Aorta (tissue), 5 donors: ENCODE data around the gene TUBB6. TPM values are rescaled to one million over a fixed set of nuclear protein-coding genes. Genes with fewer than 3 reads are reported as not detected.

Source experiments
- ATAC-seq: fragments of 200-7000 bp; cut with Tn5 transposase; one replicate; pipeline ENCODE4 v1.9.1; 2022; ENCODE audit warnings: moderate library complexity; ENCODE audit not compliant: low FRiP score
- DNase-seq, 2 donors: peaks; one replicate each; pipeline ENCODE4 v3.0.0-alpha.2; 2020
- H3K27ac ChIP-seq, 2 donors: one replicate each; pipeline ENCODE4 v1.5.1; 2013; ENCODE audit warnings: low read length in 2 of 2, mild to moderate bottlenecking in 2 of 2, moderate library complexity in 2 of 2, control low read depth in 1 of 2, inconsistent platforms in 1 of 2, low read depth in 1 of 2
- H3K27me3 ChIP-seq, 2 donors: one replicate each; pipeline ENCODE4 v1.6.1; 2013; ENCODE audit warnings: control low read depth in 1 of 2, low read length in 1 of 2, mild to moderate bottlenecking in 1 of 2, moderate library complexity in 1 of 2; ENCODE audit not compliant: insufficient read depth in 2 of 2, control insufficient read depth in 1 of 2
- H3K36me3 ChIP-seq, 2 donors: one replicate each; pipeline ENCODE4 v1.6.1; 2013; ENCODE audit warnings: control low read depth in 1 of 2, low read length in 1 of 2, mild to moderate bottlenecking in 1 of 2; ENCODE audit not compliant: insufficient read depth in 2 of 2, control insufficient read depth in 1 of 2
- H3K4me1 ChIP-seq, 2 donors: one replicate each; pipeline ENCODE4 v1.6.1; 2013; ENCODE audit warnings: low read length in 2 of 2, control low read depth in 1 of 2, mild to moderate bottlenecking in 1 of 2, moderate library complexity in 1 of 2; ENCODE audit not compliant: insufficient read depth in 2 of 2, control insufficient read depth in 1 of 2
- H3K4me3 ChIP-seq, 2 donors: one replicate each; pipeline ENCODE4 v1.5.1; 2013; ENCODE audit warnings: low read length in 2 of 2, control low read depth in 1 of 2, mild to moderate bottlenecking in 1 of 2
- H3K9me3 ChIP-seq: one replicate; pipeline ENCODE4 v1.6.1; 2013; ENCODE audit warnings: mild to moderate bottlenecking, low read length; ENCODE audit not compliant: control insufficient read depth
- WGBS, 2 donors: extraction: QIAGEN DNeasy Blood & Tissue Kit; methylation state at CpG; one replicate each; pipeline ENCODE4 v1.1.7; 2013; 5-methylcytosine and 5-hydroxymethylcytosine counted together
- intact Hi-C, 2 donors: fragments of 100-400 bp; cut with DNase I; formaldehyde crosslinking; loops; one replicate each; pipeline versions ENCODE4 v1.14.2 to v1.15.0; 2022
- polyA plus RNA-seq, 2 donors: library from polyadenylated mRNA; stranded (reverse); fragments of 200-250 nt; gene quantifications; one replicate each; pipeline ENCODE4 v1.2.3, GENCODE V29; 2013
- total RNA-seq, 2 donors: library from RNA; stranded (reverse); fragmentation: NEBNext Ultra II Directional; extraction: Animal tissue kit (Norgen Biotek cat#: 25700); gene quantifications; one replicate each; pipeline ENCODE4 v1.2.1, GENCODE V29; 2021
- donor health status: healthy with polysubstance abuse.
- donor health status: Bipolar disorder and iron deficiency.
- donor health status: DM: no; HTN: no; CAD: no.
- donor health status: DM: no; HTN: no; CAD: no.
- donor health status: DM: yes; HTN: yes; CAD: no.

Gene TUBB6
- total and polyA plus RNA-seq, 4 donors, result 137 to 257 (median 171) TPM

GRCh38 chr18:12308386-12309100 is 502 bp downstream of the TUBB6 start:
- H3K4me3 ChIP-seq, result peak overlapping the region; percentile 78 to 91
- H3K27me3 ChIP-seq, result no peaks in the 10 kb centered on the region
- no peaks in the 10 kb centered on the region for H3K9me3 ChIP-seq
- H3K4me1 ChIP-seq, result peaks cover 0 to 8% of the 10 kb centered on the region in 2 donors
- ATAC-seq, result peak; percentile 91
- intact Hi-C loops, result loop anchor here (1.0 to 5.0 kb wide), 4 partner anchors 29 to 71 kb away; partner anchors contain the start of gene AFG3L2 (in 1 of the 2)
- no peaks in the 10 kb centered on the region for H3K36me3 ChIP-seq
- peak overlapping the region; percentile 95 to 100 for H3K27ac ChIP-seq
- WGBS, 2 donors, result 0% methylated on average over 64 to 81 of the region's 81 CpGs
- DNase-seq, result peak; percentile 93 to 96

- no peak for ATAC-seq
- no peaks in the 10 kb centered on the region for H3K36me3 ChIP-seq
- no peaks in the 10 kb centered on the region for H3K9me3 ChIP-seq
- no peaks in the 10 kb centered on the region for H3K27me3 ChIP-seq
- H3K4me3 ChIP-seq, result peak overlapping the region in 1 of 2 donors; percentile 91
- peak overlapping the region in 1 of 2 donors; percentile 42 for H3K27ac ChIP-seq
- 23 to 33% methylated on average over 7 of the region's 7 CpGs for WGBS, 2 donors
- intact Hi-C loops, result loop anchor here (5.0 kb wide), 3 partner anchors 37 to 72 kb away; partner anchors contain the start of gene AFG3L2 (in 1 of the 2)
- DNase-seq, result no peak
- H3K4me1 ChIP-seq, result peaks cover 0 to 13% of the 10 kb centered on the region in 2 donors
Measured at GRCh38 chr18:12309683-12310198, 1.7 kb downstream of the TUBB6 start.

GRCh38 chr18:12310762-12311161 is 2.7 kb downstream of the TUBB6 start:
- no peaks in the 10 kb centered on the region for H3K9me3 ChIP-seq
- ATAC-seq (no peak), DNase-seq (no peak)
- 93 to 94% methylated on average over 6 of the region's 6 CpGs for WGBS, 2 donors
- no peak overlapping the region for H3K27ac ChIP-seq
- no peak overlapping the region for H3K4me3 ChIP-seq
- H3K27me3 ChIP-seq, result no peaks in the 10 kb centered on the region
- no peaks in the 10 kb centered on the region for H3K36me3 ChIP-seq
- H3K4me1 ChIP-seq, result peaks cover 0 to 13% of the 10 kb centered on the region in 2 donors
- intact Hi-C loops, result no loop called here

- Histone ChIP-seq H3K4me3 (no peak overlapping the region), H3K27me3 (no peaks in the 10 kb centered on the region), H3K9me3 (no peaks in the 10 kb centered on the region), H3K4me1 (peaks cover 3 to 13% of the 10 kb centered on the region in 2 donors), H3K27ac (no peak overlapping the region), H3K36me3 (no peaks in the 10 kb centered on the region)
- intact Hi-C loops, result no loop called here
- ATAC-seq, result no peak
- no peak for DNase-seq
Measured at GRCh38 chr18:12312976-12313375, 4.9 kb downstream of the TUBB6 start.

- no peak for ATAC-seq
- peaks cover 7 to 13% of the 10 kb centered on the region in 2 donors for H3K4me1 ChIP-seq
- H3K36me3 ChIP-seq, result no peaks in the 10 kb centered on the region
- WGBS, 2 donors, result 58 to 74% methylated on average over 5 of the region's 5 CpGs
- no peak overlapping the region for H3K4me3 ChIP-seq
- no peak for DNase-seq
- H3K27ac ChIP-seq, result peak overlapping the region in 1 of 2 donors; percentile 18
- H3K27me3 ChIP-seq, result no peaks in the 10 kb centered on the region
- intact Hi-C loops, result no loop called here
- no peaks in the 10 kb centered on the region for H3K9me3 ChIP-seq
Measured at GRCh38 chr18:12313530-12314245, 5.6 kb downstream of the TUBB6 start.

- 32 to 47% methylated on average over 1 of the region's 1 CpG for WGBS, 2 donors
- Histone ChIP-seq H3K36me3 (no peaks in the 10 kb centered on the region), H3K27ac (peak overlapping the region in 1 of 2 donors; percentile 54), H3K27me3 (no peaks in the 10 kb centered on the region), H3K4me1 (peaks cover 7 to 10% of the 10 kb centered on the region in 2 donors), H3K4me3 (no peak overlapping the region), H3K9me3 (no peaks in the 10 kb centered on the region)
- no peak for DNase-seq
- intact Hi-C loops, result no loop called here
- ATAC-seq, result no peak
Measured at GRCh38 chr18:12314591-12315305, 6.7 kb downstream of the TUBB6 start.

- ATAC-seq, result peak; percentile 4
- 14 to 23% methylated on average over 10 of the region's 10 CpGs for WGBS, 2 donors
- no peaks in the 10 kb centered on the region for H3K27me3 ChIP-seq
- intact Hi-C loops, result no loop called here
- no peaks in the 10 kb centered on the region for H3K36me3 ChIP-seq
- peak overlapping the region in 1 of 2 donors; percentile 22 for H3K27ac ChIP-seq
- no peak overlapping the region for H3K4me3 ChIP-seq
- H3K4me1 ChIP-seq, result peaks cover 7% of the 10 kb centered on the region in 2 donors
- no peak for DNase-seq
- no peaks in the 10 kb centered on the region for H3K9me3 ChIP-seq
Measured at GRCh38 chr18:12315490-12315889, 7.4 kb downstream of the TUBB6 start.

- Histone ChIP-seq H3K27me3 (no peaks in the 10 kb centered on the region), H3K4me3 (no peak overlapping the region), H3K9me3 (no peaks in the 10 kb centered on the region), H3K4me1 (peaks cover 7% of the 10 kb centered on the region in 2 donors), H3K36me3 (no peaks in the 10 kb centered on the region), H3K27ac (no peak overlapping the region)
- intact Hi-C loops, result no loop called here
- WGBS, 2 donors, result 3 to 8% methylated on average over 5 of the region's 5 CpGs
- no peak for DNase-seq
- peak; percentile 26 for ATAC-seq
Measured at GRCh38 chr18:12315911-12316310, 7.9 kb downstream of the TUBB6 start.
